ENCODE measurements around the gene VPS13A.

- no peak for TF ChIP-seq CTCF (IDR thresholded peaks at IDR 0.05; ENCODE audit: low read depth, low read length, missing input control)
- no peak for TF ChIP-seq GABPA (IDR thresholded peaks at IDR 0.05 in 1 of 2, conservative IDR thresholded peaks at IDR 0.05 in 1 of 2)
- TF ChIP-seq HNF4G (IDR thresholded peaks at IDR 0.05), result no peak
- TF ChIP-seq RAD21 (IDR thresholded peaks at IDR 0.05), result no peak
Observed at GRCh38 chr9:77161966-77162365, 15.4 kb upstream of the VPS13A start.

Measured in liver (tissue), 3 donors.